ENCODE measurements around the gene ZNF423.
"Not testable (repeated sequence)": the region's sequence is repeated elsewhere in the genome, so short reads cannot be mapped to it uniquely, and the experiment has no call there.

ZNF423 gene

GRCh38 chr16:49567950-49568349, 288.0 kb downstream of the ZNF423 start:
- DNase-seq: no peak

DNA sequence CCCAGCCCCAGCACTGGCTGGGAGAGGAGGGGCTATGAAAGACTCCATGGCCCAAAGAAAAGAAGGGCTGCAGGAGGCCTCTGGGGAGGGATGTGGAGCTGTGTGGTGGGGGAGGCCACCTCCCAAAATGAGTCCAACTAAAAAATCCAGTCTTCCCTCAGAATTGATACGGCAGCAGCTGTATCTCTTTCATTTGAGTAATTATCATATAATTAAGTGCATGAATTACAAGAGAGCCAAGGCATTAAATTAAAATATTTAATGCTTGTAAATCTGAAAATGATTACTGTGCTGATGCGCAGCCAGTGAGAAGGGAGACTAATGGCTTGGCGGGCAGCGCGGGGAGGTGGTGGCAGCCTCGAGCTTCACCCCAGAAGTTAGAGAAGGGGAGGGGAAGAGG, 289.5 kb downstream of the ZNF423 start:
- DNase-seq: no peak

GRCh38 chr16:49564496-49565229, 291.2 kb downstream of the ZNF423 start:
- DNase-seq: no peak

DNA sequence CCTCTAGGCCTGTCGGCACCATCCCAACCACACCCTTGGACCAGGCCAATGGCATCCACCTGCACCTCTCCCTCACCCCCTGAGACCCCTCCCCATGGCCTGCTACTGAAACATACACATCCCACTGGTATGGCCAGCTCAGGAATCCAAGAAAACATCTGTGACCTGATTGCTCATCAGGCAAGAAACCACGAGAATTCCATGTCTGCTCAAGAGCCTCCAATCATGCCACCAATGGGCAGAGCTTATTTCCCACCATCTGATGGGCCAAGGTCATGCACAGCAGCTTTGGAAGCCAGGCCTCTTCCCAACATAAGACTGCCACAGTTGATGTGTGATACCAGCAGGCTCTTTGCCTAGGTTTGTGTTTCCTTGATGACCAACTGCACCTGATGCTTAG, 292.2 kb downstream of the ZNF423 start:
- DNase-seq: no peak

GRCh38 chr16:49562894-49563293, 293.0 kb downstream of the ZNF423 start:
- not testable (repeated sequence) for DNase-seq

- DNase-seq: no peak
These were observed 293.7 kb downstream of the ZNF423 start for GRCh38 chr16:49562228-49562627.

DNA sequence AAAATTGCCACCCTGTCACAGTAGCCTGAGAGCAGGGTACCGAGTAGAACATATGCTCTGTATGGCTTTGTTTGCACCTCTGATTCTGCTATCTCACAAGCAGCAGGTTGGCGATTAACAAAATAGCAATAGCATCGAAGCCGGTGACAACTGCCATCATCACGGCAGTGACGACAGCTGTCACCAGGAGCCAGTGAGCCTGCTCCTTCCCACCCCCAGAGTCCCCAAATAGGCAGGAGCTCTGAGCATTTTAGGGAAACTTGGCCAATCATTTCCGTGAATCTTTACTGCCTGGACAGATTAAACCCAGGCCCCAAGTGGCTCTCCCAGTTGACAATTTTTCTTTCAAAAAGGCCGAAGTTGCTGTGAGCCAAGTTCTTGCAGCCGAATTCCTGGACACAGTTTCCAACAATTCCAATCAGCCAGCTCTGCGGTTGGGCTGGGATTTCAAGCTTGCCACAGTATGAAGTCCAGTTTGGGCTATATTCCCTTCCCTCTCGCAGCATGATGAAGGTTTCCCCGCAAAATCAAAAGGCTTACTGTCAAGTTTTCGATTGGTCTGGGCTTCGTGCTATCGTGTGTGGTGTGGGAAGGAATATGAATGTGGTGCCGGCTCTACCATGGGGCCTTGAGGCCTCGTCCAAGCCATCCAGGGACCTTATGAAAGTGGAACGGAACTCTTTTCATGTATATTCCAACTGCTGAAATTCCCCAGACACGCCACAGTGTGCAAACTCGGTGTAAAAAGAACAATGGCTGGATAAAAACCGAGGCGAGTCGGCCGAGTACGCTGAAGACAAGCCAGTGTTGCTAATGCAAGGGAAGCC, 295.7 kb downstream of the ZNF423 start:
- DNase-seq: no peak

DNA sequence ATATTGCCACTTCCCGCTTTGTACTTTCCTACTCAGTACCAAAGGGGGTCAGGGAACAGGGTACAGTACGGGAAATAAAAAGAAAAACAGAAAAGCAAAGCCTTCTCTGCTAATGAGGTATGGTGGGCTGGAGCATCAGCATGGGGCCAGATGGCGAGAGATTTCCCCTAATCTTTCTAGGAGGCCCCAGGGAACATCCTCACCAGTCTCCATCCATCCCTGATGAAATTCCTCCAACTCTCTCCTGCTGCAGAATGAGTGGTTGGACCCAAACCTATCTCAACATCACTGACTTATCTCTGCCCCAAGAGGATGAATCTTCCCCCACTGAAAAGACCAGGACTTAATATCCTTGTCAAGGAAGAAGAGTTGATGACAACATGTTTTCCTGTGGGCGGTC, 296.7 kb downstream of the ZNF423 start:
- DNase-seq: no peak

- DNase-seq: no peak
These were observed 297.5 kb downstream of the ZNF423 start for GRCh38 chr16:49558451-49558850.

DNA sequence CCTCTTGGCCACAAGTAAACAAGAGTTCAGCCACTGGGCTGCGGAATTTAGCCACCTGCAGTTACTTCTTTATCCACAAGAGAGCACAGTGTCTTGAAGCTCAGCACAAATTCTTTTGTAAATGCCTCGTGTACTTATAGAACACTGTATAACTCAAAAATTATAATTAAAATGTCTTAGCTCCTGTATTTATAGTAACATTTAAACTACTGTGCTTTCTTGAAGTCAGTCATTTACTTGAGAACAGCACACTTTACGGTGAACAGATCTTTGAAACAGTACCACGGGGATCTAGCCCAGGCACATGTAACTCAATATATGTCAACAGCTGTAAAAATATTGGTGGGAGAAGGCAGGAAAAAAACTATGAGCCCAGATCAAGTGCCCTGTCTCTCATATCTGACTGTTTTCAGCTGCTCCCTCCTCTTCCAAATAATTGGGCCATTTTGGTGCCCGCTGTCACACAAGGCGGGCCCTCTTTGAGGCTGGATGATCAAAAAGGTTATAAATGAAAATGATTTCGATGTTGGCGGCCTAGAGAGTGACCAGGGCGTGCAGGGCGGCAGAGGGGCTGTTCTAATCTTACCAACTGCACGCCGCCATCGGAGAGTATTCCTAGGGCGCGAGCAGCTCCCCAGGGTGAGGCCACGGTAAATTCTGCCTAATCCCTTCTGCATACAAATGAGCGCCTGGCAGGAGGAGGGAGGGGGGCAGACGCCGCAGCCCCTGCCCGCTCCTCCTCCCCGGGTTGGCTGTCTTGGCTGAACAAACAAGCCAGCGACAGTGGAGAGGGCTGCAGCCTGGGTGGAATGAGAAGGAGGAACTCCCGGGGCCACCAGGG, 299.1 kb downstream of the ZNF423 start:
- peak in 1 of 2 donors; percentile 15 for DNase-seq

DNA sequence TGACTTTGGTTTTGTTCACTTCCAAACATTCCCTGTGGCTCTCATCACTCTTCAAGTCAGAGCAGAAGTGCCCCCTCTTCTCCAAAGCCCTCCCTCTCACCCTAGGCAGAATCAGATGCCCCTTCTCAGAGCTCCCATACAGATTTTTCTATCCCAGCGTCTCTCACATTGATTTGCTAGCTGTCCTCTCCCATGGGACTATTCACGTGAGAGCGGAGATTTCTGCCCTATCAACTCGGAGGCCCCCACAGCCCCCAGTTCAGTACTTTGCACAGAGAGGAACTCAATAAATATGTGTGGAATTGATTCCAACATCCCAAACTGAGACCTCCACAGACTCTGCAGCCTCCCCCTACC, 299.7 kb downstream of the ZNF423 start:
- no peak for DNase-seq

DNA sequence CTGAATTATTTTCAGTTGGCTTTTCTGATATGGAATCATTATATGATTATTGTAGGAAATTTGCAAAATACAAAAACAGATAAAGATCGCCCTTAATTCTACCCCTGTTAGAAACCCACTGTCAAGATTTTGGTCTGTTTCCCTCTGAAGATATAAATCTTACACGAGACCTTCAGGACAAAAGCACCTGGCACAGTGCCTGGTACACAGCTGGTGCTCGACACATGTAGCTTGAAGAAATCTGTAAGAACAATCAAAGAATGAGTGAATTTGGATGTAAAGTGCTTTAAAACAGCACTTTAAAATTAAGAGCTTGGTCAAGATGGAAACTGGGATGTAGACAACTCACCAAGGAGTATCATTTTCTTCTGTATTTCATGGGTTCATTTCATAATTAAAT, 301.2 kb downstream of the ZNF423 start:
- DNase-seq: no peak

GRCh38 chr16:49552313-49552928, 303.5 kb downstream of the ZNF423 start:
- no peak for DNase-seq

DNA sequence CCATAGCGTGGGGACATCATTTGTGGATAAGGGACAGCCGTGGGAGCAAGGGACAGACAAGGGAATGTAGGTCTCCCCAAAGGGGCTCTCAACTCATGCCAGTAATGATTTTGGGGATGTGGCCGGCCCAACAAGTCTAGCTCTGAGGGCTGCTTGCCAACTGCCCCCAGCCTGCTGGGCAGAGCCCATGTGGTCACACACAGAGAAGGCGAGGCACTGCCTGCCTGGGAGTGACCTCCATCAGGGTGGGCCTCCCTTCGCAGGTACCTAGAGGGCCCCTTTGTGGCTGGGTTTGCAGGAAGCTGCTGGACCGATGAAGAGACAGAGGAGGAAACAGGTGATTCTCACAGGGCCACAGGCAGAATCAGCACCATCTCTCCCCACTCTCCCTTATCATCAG, 305.2 kb downstream of the ZNF423 start:
- no peak for DNase-seq

GRCh38 chr16:49550140-49550539, 305.8 kb downstream of the ZNF423 start:
- DNase-seq: no peak

GRCh38 chr16:49548325-49548970, 307.5 kb downstream of the ZNF423 start:
- no peak for DNase-seq

DNA sequence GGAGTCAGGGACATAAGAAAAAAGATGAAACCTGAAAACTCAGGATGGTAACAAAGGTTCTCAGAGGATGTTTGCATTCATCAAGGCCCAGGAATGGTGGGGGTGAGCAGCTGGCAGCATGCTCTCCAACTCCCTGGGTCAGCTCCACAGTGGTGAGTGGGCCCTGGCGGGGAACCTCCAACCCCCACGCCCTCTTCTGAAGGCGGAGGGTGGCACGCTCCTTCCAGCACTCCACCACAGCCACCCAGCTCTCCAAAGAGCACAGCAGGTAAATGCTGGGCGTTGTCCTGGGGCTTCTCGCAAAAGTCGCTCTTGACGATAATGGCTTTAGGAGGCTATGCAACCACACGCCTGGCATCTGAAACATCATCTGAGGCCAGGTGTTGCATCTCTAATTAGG, 308.5 kb downstream of the ZNF423 start:
- no peak for DNase-seq

DNA sequence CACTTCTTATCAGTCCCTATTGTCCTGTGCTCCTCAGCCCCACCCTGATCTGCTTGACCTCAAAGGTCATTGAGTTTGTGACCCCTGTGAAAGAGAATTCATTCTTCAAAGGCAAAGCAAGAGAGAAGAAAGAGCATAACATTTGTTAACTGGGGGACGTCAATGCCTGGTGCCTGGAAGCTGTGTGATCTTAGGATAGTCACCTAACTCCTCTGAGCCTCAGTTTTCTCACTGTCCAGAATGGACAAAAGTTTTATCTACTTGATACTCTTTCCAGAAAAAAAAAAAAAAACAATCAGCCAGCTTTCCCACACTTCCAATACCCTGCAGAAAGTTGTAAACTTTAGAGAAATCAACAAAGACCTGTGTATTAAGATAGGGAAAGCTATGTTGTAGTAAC, 309.2 kb downstream of the ZNF423 start:
- no peak for DNase-seq

DNA sequence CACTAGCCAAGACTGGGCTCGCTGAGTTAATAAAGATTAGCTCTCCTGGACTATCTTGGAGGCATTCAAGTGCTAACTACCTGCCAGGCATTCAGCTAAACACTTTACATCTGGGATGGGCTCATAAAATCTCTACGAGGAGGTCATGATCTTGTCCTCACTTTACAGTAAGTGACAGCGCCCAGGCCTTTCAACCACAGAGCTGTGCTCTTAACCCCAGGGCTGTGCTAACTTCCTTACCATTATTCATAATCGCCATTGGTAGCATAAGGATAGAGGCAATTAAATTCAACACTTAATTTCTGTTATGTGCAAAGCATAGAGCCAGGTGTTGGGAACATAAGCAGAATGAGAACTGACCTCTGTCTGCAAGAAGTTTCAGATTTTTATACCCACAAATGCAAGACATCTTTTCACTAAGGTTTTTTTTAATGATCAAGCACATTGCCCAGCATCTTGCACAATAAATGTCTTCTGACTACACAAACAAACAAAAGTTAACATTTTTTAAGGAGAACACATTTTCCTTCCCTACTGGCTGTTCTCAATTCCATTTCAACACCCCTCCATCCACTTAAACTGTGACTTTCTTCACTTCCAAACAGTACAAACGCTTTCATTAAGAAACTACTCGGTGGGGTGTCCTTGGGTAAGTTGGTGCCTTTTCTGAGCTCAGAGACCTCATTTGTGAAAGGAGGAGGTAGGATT, 310.0 kb downstream of the ZNF423 start:
- DNase-seq: no peak

- no peak for DNase-seq
These were observed 310.7 kb downstream of the ZNF423 start for GRCh38 chr16:49545243-49545642.

DNA sequence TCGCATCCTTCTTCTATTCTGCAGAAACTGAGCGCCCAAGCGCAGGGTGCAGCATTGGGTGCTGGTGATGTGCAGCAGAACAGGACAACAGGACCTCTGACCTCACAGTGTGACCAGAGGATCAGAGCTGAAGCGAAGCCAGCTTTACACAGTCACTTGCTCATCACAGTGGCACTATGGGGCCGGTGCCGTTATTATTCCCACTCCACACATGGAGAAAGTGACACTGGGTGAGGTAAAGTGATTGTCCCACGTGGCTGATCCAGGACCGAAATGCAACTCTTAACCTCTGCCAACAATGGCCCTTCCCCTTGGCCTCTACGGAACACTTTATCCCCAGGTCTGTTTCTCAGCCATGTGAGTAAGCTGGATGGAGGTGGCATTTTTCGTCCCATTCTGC, 311.1 kb downstream of the ZNF423 start:
- DNase-seq: no peak

GRCh38 chr16:49543631-49543946, 312.3 kb downstream of the ZNF423 start:
- no peak for DNase-seq

Data from hippocampal formation (tissue), 2 donors.